Middle frontal gyrus (tissue), 1 donor: ENCODE results near the gene ELAVL4.

Experiments
- DNase-seq: peaks from one replicate; pipeline ENCODE4 v3.0.0-alpha.2; 2015; ENCODE audit warnings: low spot score; ENCODE audit errors: extremely low spot score

Gene ELAVL4

GRCh38 chr1:50108497-50109059 lies at the start of gene ELAVL4:
Gene ELAVL4 (plus strand): TSS chr1:50108920. CDS start chr1:50109190, 270 bp downstream.
- DNase-seq: peak; percentile 52

DNA sequence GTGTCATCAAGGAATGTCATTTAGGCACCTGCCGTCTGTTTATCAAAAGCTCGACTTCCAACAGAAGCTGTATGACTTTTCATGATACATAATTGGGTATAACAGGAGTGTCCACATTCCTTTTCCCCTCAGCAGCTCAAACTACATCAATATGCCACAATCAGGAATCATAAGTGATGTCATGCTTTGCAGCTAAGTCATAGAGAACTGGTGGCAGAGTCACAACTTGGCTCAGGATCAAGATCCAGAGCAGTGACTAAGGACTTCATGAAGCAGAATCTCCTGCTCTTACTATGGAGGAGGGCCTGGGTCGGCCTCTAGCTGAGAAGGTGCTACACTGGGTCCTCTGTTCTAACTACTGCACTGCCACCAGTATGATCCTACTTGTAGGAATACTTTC lies 48.4 kb upstream of the ELAVL4 start:
- no peak for DNase-seq

- DNase-seq: no peak
Measured at GRCh38 chr1:50066806-50067205, 41.9 kb upstream of the ELAVL4 start.

- DNase-seq: no peak
Measured at GRCh38 chr1:50074931-50075330, 33.8 kb upstream of the ELAVL4 start.

GRCh38 chr1:50077273-50077672 lies 31.4 kb upstream of the ELAVL4 start:
- DNase-seq: no peak

- DNase-seq: no peak
Measured at GRCh38 chr1:50080904-50081586, 27.7 kb upstream of the ELAVL4 start.

DNA sequence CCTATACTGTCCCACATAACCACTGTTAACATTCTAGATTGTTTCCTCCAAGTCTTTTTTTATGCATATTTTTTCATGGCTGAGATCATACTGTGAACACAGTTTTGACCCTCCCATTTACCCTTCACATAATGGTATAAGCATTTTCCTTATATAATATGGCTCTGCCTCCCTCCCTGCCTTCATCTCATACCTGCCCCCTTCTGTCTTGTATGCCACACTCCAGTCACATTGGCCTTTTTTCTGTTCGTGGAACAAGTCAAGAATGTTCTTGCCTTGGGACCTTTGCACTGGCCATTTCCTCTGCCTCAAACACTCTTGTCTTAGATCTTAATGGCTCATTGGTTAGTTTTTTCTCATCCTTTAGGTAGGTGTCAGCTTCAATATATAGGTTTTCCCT lies 24.3 kb upstream of the ELAVL4 start:
- no peak for DNase-seq

DNA sequence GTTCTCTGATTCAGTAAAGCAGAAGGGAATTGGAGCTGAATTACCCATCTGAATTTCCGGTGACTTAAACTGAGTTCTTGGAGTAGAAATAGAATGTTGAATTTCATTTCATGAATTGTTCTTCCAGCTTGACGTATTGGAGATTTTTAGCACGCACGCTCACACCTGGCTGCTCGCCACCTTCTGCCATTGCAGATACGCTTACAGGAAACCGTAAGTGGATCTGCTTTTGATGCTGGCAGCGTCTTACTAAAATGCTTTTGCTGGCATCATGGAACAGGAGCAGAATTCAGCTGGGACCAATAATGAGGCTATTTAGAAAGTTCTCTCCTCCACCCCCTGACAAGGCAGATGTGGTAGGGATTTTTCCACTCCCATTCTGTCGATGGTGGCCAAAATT lies 17.7 kb upstream of the ELAVL4 start:
- no peak for DNase-seq

DNA sequence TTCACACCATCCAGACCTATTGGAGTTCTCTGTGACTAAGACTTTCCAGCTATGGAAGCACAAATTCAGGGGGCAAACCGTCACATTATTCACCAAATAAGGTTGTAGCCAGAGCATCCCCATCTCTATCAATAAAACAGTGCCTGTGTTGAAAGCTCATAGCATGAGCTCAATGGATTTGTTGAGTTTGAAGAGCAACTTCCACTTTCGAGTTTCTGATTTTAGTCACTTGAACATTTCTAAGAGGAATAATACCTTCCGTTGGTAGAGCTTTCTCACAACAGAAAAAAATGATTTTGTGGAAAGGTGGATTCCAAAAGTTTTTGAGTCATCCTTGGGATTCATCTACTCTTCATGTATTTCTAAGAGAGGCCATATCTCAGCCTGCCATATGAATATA lies 13.0 kb upstream of the ELAVL4 start:
- DNase-seq: no peak

- DNase-seq: no peak
Measured at GRCh38 chr1:50097021-50097679, 11.6 kb upstream of the ELAVL4 start.

GRCh38 chr1:50097791-50098190 lies 10.9 kb upstream of the ELAVL4 start:
- DNase-seq: no peak

DNA sequence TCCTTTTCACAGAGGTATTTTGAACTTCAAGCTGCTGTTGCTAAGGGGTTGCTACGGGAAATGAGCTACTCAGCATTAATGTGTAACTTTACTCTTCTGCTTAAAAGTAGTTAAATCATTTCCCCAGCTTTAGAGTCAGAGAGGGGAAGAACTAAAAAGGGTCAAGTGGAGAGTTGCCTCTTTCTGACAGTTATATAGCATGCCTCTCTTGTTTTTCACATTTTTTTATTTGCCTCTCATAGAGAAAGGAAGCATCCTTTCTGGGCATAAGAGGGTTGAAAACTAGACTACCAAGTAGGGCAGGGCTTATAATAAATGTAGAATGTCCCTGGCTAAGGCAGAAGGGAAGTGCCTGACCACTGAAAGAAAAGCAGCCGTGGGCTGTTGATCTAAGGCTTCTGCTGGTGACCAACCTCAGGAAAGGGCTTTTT lies 10.1 kb upstream of the ELAVL4 start:
- no peak for DNase-seq

DNA sequence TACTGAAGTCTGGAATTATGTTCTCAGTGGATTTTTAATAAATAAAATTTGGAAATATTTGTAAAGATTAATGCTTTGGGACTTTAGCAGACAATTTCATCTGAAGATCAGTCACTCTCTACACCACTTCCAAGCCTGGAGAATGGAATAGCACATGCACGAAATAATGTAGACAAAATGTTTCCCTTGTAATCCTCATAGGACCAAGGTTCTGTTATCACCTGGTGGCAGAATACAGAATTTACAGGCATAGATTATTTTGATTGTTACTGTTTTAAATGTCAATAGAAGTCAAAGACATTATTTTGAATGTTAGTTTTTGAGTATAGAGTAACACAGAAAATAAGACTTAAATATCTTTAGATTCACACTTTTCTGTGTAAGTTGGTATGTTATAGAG lies 9.1 kb upstream of the ELAVL4 start:
- no peak for DNase-seq

- DNase-seq: no peak
Measured at GRCh38 chr1:50103615-50104081, 5.1 kb upstream of the ELAVL4 start.

DNA sequence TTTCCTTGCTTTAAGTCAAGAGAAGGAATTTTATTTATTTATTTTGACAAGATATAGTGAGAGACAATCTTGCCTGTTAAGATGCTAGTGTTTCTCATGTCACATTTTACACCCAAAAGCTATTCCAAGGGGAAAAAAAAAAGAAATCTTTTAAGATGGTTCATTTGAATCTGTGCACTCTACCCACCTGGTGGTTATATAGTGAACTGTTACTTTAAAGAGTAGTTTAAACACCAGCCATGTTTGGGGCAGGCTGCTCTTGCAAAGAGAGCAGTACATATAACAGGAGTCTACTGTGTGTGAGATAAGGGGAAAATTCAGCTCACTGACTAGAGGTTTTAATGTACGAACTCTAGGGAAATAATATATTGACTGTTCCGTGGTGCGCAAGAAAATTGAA lies 3.3 kb upstream of the ELAVL4 start:
- DNase-seq: no peak

GRCh38 chr1:50106095-50106761 lies 2.5 kb upstream of the ELAVL4 start:
- DNase-seq: no peak

DNA sequence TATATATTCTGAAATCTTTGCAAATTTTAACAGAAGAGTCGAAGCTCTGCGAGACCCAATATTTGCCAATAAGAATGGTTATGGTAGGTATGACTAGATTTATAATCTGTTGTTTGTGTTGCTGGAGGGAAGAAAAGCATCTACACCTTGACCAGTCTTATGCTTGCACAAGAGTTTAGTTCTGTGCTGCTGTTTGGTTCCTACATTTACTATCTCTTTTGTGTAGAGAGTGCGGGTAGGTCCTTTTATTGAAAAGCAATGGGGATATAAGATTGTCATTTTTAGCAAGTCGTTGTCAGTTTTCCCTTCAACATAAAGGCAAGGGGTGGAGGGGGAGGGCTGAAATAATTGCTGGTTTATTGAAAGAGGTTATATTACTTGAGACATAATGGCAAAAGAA lies 396 bp downstream of the ELAVL4 start:
- DNase-seq: no peak

DNA sequence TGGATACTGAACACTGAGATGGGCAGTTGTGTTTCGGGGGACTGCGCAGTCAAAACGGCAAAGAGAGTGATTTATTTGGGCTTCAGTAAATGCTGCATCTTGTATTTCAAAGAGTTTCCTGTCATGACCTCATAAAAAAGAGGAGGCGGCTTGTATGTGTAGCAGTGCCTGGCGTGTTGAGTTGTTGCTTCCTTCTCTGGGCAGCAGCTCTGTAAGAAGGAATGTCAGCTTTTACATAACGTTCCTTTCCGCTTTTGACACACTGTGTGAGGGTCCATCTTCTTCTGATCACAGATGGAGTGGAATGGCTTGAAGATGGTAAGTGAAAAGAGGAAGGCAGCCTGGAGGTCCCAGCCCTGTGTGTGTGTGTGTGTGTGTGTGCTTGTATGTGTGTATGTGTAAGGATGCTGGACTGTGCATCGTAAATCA lies 941 bp downstream of the ELAVL4 start:
- DNase-seq: no peak

DNA sequence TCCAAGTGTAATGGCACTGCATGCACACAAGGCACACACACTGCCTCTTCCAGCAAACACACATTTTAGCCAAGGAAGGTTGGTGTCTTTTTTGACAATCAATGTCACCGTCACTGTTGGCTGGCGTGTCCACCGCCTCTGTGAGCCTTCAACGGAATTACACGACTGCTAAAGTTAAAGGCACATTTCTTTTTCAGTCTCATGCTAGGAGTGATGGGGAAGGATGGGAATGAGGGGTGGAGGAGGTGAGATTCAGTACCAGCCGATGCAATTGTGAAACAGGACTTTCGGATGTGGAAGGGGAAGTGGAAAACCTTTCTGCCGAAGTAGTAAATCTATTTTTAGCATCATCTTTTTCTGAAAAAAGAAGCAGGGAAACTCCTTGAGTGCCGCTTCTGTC lies 1.4 kb downstream of the ELAVL4 start:
- DNase-seq: peak; percentile 40

DNA sequence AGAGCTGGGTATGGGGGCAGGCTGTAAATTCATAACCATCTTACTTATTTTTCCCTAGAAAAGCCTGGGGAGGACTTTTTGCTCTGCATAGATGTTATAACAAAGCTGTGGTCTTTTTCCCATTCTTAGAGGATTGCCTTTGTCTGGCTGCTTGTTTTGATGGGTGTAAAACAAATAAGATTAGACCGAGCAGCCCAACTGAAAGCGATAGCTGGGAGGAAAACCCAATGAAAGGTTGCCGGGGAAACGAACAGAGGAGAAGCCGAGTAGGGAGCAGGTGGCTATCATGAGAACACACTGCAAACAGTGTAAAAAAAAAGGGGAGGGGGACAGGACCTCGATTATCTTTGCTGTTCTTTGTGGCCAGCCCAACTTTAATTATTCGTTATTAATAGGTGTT lies 1.9 kb downstream of the ELAVL4 start:
- no peak for DNase-seq

- no peak for DNase-seq
Measured at GRCh38 chr1:50111503-50111902, 2.8 kb downstream of the ELAVL4 start.

GRCh38 chr1:50112193-50112592 lies 3.5 kb downstream of the ELAVL4 start:
- DNase-seq: no peak
